HG02870 (cell line): ENCODE results near the gene EXTL1.

ENCODE experiments used
- ATAC-seq: cut with Tn5 transposase; IDR thresholded peaks from one replicate; pipeline ENCODE4 v1.9.1; 2021; ENCODE audit warnings: mild to moderate bottlenecking, moderate library complexity; ENCODE audit not compliant: unreplicated experiment

EXTL1 gene

GRCh38 chr1:26066857-26067256 lies 45.3 kb downstream of the EXTL1 start:
- no peak for ATAC-seq

- no peak for ATAC-seq
Measured at GRCh38 chr1:26067432-26067911, 45.9 kb downstream of the EXTL1 start, which contains the start of gene TRIM63. TSS of gene TRIM63 (minus strand) at chr1:26067630. CDS start at chr1:26067494, 136 bp downstream.

GRCh38 chr1:26069941-26070295 lies 48.3 kb downstream of the EXTL1 start:
- ATAC-seq = no peak

- ATAC-seq = no peak
Measured at GRCh38 chr1:26070296-26070962, 48.9 kb downstream of the EXTL1 start.

- ATAC-seq = no peak
Measured at GRCh38 chr1:26070963-26071342, 49.4 kb downstream of the EXTL1 start.

GRCh38 chr1:26072305-26072704 lies 50.7 kb downstream of the EXTL1 start:
- no peak for ATAC-seq

- no peak for ATAC-seq
Measured at GRCh38 chr1:26075421-26076144, 54.0 kb downstream of the EXTL1 start.

GRCh38 chr1:26077524-26077923 lies 55.9 kb downstream of the EXTL1 start:
- no peak for ATAC-seq

GRCh38 chr1:26078286-26079177 lies 57.0 kb downstream of the EXTL1 start:
- ATAC-seq = no peak

GRCh38 chr1:26079178-26079563 lies 57.6 kb downstream of the EXTL1 start:
- ATAC-seq = no peak

GRCh38 chr1:26079960-26080814 lies 58.6 kb downstream of the EXTL1 start:
- no peak for ATAC-seq

- ATAC-seq = no peak
Measured at GRCh38 chr1:26081267-26082019, 59.9 kb downstream of the EXTL1 start.

GRCh38 chr1:26082020-26082350 lies 60.4 kb downstream of the EXTL1 start:
- ATAC-seq = no peak

- ATAC-seq = no peak
Measured at GRCh38 chr1:26083208-26083607, 61.6 kb downstream of the EXTL1 start.

GRCh38 chr1:26084091-26084561 lies 62.6 kb downstream of the EXTL1 start:
- no peak for ATAC-seq

GRCh38 chr1:26084844-26085243 lies 63.3 kb downstream of the EXTL1 start:
- ATAC-seq = no peak
